Hypothalamus (tissue), 51 donors: ENCODE results near the gene EXOSC10.
"Not testable (repeated sequence)": the region's sequence is repeated elsewhere in the genome, so short reads cannot be mapped to it uniquely, and the experiment has no call there.

Experiments used
- DNase-seq, 51 donors: peaks; one replicate each; lab custom pipeline; 2025; lab: John Stamatoyannopoulos, UW

EXOSC10 gene

GRCh38 chr1:11045428-11046269, 54.0 kb downstream of the EXOSC10 start:
- DNase-seq, result no peak

GRCh38 chr1:11044849-11045427, 54.7 kb downstream of the EXOSC10 start:
- no peak for DNase-seq

GRCh38 chr1:11044086-11044848, 55.4 kb downstream of the EXOSC10 start:
- DNase-seq, result no peak

- DNase-seq, result no peak
Measured at GRCh38 chr1:11042995-11043874, 56.4 kb downstream of the EXOSC10 start.

- no peak for DNase-seq
Measured at GRCh38 chr1:11042065-11042464, 57.6 kb downstream of the EXOSC10 start.

GRCh38 chr1:11041048-11041447, 58.6 kb downstream of the EXOSC10 start:
- DNase-seq, result no peak

- DNase-seq, result not testable (repeated sequence)
Measured at GRCh38 chr1:11040105-11040429, 59.6 kb downstream of the EXOSC10 start.

- no peak for DNase-seq
Measured at GRCh38 chr1:11039351-11040104, 60.1 kb downstream of the EXOSC10 start.

- DNase-seq, result peak in 50 of 51 donors; percentile 11 to 91 (median 71)
Measured at GRCh38 chr1:11037740-11038182, 61.9 kb downstream of the EXOSC10 start.

GRCh38 chr1:11037019-11037739, 62.5 kb downstream of the EXOSC10 start:
- DNase-seq, result not testable (repeated sequence)

- DNase-seq, result no peak
Measured at GRCh38 chr1:11031624-11032262, 67.9 kb downstream of the EXOSC10 start.

GRCh38 chr1:11030865-11031264, 68.8 kb downstream of the EXOSC10 start:
- no peak for DNase-seq

GRCh38 chr1:11028018-11028417, 71.7 kb downstream of the EXOSC10 start:
- DNase-seq, result no peak

- DNase-seq, result no peak
Measured at GRCh38 chr1:11027316-11027715, 72.4 kb downstream of the EXOSC10 start.

- no peak for DNase-seq
Measured at GRCh38 chr1:11026903-11027302, 72.8 kb downstream of the EXOSC10 start.

- DNase-seq, result no peak
Measured at GRCh38 chr1:11026052-11026451, 73.6 kb downstream of the EXOSC10 start.

GRCh38 chr1:11025618-11026017, 74.1 kb downstream of the EXOSC10 start:
- no peak for DNase-seq

- no peak for DNase-seq
Measured at GRCh38 chr1:11024874-11025203, 74.8 kb downstream of the EXOSC10 start.
